ENCODE results near the gene COQ10A. TPM values are rescaled to one million over a fixed set of nuclear protein-coding genes. Genes with fewer than 3 reads are reported as not detected.

Gene COQ10A
- total RNA-seq, 1 experiment from 2014 or later: 6.9 TPM

DNA sequence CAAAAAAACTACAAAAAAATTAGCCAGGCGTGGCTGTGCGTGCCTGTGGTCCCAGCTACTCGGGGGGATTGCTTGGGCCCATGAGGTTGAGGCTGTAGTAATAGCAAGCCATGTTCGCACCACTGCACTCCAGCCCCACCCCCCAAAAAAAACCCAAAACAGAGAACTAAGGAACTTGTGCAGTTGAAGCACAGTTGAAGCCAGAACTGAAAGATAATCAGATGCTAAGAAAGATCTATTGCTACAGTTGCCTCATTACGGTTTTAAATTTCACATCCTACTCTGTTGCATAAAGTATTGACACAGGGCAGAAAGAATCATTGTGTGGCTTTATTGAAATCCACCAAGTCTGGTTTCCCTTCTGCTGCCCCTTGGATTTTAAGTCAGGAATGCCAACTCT is 29.6 kb downstream of the COQ10A start:
- H3K4me2 ChIP-seq: no peak overlapping the region; the same call in 1 of the 2 replicates
- H3K4me3 ChIP-seq: no peak overlapping the region
- CTCF ChIA-PET: no interaction called here
- intact Hi-C loops (cut with micrococcal nuclease; ENCODE audit: unreplicated experiment): no loop called here
- no TSS peak for BruUV-seq (replicated peaks)
- H2AFZ ChIP-seq: no peak overlapping the region
- H3K4me1 ChIP-seq (replicated peaks; ENCODE audit: insufficient read depth): peaks cover 56% of the 10 kb centered on the region
- 0 out of 2 replicates have a peak overlapping the region, but pooled peaks have one; percentile 27 for H3K27ac ChIP-seq
- POLR2A ChIA-PET (ENCODE audit: unreplicated experiment): no interaction called here
- no peak for DNase-seq
- H3F3A ChIP-seq (ENCODE audit: insufficient read depth, low read depth): peaks cover 42% of the 10 kb centered on the region
- H3K9me2 ChIP-seq (ENCODE audit: insufficient read depth): no peaks in the 10 kb centered on the region
- peaks cover 6% of the 10 kb centered on the region for H4K20me1 ChIP-seq (ENCODE audit: insufficient read depth)
- H3K9me3 ChIP-seq (ENCODE audit: insufficient read depth, low read depth): no peaks in the 10 kb centered on the region
- peaks cover 74% of the 10 kb centered on the region for H3K79me2 ChIP-seq (ENCODE audit: low read depth)
- no peaks in the 10 kb centered on the region for H3K27me3 ChIP-seq (ENCODE audit: insufficient read depth, low read depth)
- H3K36me3 ChIP-seq (ENCODE audit: low read depth): 0 out of 2 replicates have a peak, but pooled peaks cover 11% of the 10 kb centered on the region
- TF ChIP-seq EZH2 (IDR thresholded peaks at IDR 0.05; ENCODE audit: low read depth): no peak
- TF ChIP-seq, protein P1, sequence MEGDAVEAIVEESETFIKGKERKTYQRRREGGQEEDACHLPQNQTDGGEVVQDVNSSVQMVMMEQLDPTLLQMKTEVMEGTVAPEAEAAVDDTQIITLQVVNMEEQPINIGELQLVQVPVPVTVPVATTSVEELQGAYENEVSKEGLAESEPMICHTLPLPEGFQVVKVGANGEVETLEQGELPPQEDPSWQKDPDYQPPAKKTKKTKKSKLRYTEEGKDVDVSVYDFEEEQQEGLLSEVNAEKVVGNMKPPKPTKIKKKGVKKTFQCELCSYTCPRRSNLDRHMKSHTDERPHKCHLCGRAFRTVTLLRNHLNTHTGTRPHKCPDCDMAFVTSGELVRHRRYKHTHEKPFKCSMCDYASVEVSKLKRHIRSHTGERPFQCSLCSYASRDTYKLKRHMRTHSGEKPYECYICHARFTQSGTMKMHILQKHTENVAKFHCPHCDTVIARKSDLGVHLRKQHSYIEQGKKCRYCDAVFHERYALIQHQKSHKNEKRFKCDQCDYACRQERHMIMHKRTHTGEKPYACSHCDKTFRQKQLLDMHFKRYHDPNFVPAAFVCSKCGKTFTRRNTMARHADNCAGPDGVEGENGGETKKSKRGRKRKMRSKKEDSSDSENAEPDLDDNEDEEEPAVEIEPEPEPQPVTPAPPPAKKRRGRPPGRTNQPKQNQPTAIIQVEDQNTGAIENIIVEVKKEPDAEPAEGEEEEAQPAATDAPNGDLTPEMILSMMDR (conservative IDR thresholded peaks at IDR 0.05): no peak

DNA sequence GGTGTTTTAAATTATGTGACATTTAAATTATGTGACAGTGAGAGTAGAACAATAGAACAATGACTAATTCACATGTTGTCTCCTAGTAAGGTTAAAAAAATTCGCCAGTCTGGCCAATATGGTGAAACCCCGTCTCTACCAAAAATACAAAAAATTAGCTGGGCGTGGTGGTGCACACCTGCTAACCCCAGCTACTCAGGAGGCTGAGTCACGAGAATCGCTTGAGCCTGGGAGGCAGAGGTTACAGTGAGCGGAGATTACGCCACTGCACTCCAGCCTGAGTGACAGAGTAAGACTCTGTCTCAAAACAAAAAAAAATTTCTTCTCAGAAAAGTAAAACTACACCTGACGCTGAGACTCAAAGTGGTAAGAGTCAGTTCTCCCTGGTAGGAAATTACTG is 30.7 kb downstream of the COQ10A start:
- no TSS peak for BruUV-seq (replicated peaks)
- Histone ChIP-seq H2AFZ (no peak overlapping the region), H3K27me3 (ENCODE audit: insufficient read depth, low read depth) (no peaks in the 10 kb centered on the region), H4K20me1 (ENCODE audit: insufficient read depth) (no peaks in the 10 kb centered on the region; the same call in 1 of the 2 replicates), H3K79me2 (ENCODE audit: low read depth) (peaks cover 74% of the 10 kb centered on the region), H3K4me3 (no peak overlapping the region), H3K4me2 (peak overlapping the region; percentile 91), H3K9me3 (ENCODE audit: insufficient read depth, low read depth) (no peaks in the 10 kb centered on the region), H3K4me1 (replicated peaks; ENCODE audit: insufficient read depth) (peaks cover 47% of the 10 kb centered on the region), H3F3A (ENCODE audit: insufficient read depth, low read depth) (peaks cover 33% of the 10 kb centered on the region), H3K27ac (peak overlapping the region; percentile 27; the same call in 1 of the 2 replicates), H3K9me2 (ENCODE audit: insufficient read depth) (no peaks in the 10 kb centered on the region), H3K36me3 (ENCODE audit: low read depth) (0 out of 2 replicates have a peak, but pooled peaks cover 11% of the 10 kb centered on the region)
- intact Hi-C loops (cut with micrococcal nuclease; ENCODE audit: unreplicated experiment): no loop called here
- POLR2A ChIA-PET (ENCODE audit: unreplicated experiment): no interaction called here
- DNase-seq: no peak
- TF ChIP-seq EZH2 (IDR thresholded peaks at IDR 0.05; ENCODE audit: low read depth): no peak
- TF ChIP-seq, protein P1 (conservative IDR thresholded peaks at IDR 0.05): no peak
- CTCF ChIA-PET: no interaction called here

DNA sequence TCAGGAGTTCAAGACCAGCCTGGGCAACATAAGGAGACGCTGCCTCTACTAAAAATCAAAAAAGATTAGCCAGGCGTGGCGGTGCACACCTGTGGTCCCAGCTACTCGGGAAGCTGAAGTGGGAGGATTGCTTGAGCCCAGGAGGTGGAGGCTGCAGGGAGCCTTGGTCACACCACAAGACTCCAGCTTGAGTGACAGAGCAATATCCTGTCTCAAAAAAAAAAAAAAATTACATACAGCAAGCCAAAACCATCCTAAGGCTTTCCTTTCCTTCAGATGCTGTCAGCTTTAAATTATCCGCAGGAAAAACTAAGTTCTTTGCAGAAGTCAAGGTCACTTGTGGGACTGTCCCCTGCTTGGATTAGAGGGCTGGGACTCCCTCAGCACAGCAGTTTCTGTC is 32.1 kb downstream of the COQ10A start:
- POLR2A ChIA-PET (ENCODE audit: unreplicated experiment): interaction anchor here (0.7 to 0.9 kb wide), 2 partner anchors 7 to 61 kb away, joined by 3 to 4 read pairs; partner anchors contain the start of gene STAT2
- intact Hi-C loops (cut with micrococcal nuclease; ENCODE audit: unreplicated experiment): no loop called here
- H3K36me3 ChIP-seq (ENCODE audit: low read depth): 0 out of 2 replicates have a peak, but pooled peaks cover 11% of the 10 kb centered on the region

More for the DNA sequence above, 32.1 kb downstream of the COQ10A start:
- no peak overlapping the region for H3K27ac ChIP-seq
- H4K20me1 ChIP-seq (ENCODE audit: insufficient read depth): no peaks in the 10 kb centered on the region; the same call in 1 of the 2 replicates
- BruUV-seq (replicated peaks): TSS peak; percentile 32
- peaks cover 63% of the 10 kb centered on the region for H3K79me2 ChIP-seq (ENCODE audit: low read depth)
- peaks cover 33% of the 10 kb centered on the region for H3K4me1 ChIP-seq (replicated peaks; ENCODE audit: insufficient read depth)
- no peaks in the 10 kb centered on the region for H3K9me2 ChIP-seq (ENCODE audit: insufficient read depth)
- no peaks in the 10 kb centered on the region for H3K27me3 ChIP-seq (ENCODE audit: insufficient read depth, low read depth)
- CTCF ChIA-PET: interaction anchor here (0.6 kb wide), 1 partner anchor 223 kb away, joined by 3 read pairs; the partner anchor contains the start of gene RBMS2
- peaks cover 28% of the 10 kb centered on the region for H3F3A ChIP-seq (ENCODE audit: insufficient read depth, low read depth)
- H3K9me3 ChIP-seq (ENCODE audit: insufficient read depth, low read depth): no peaks in the 10 kb centered on the region
- DNase-seq: no peak
- peak overlapping the region; percentile 88 for H3K4me3 ChIP-seq
- H2AFZ ChIP-seq: no peak overlapping the region
- TF ChIP-seq, protein P1 (conservative IDR thresholded peaks at IDR 0.05): no peak
- TF ChIP-seq EZH2 (IDR thresholded peaks at IDR 0.05; ENCODE audit: low read depth): no peak
- H3K4me2 ChIP-seq: peak overlapping the region; percentile 91

All from PC-9 (cell line).